K562 (cell line): ENCODE data around the gene TKTL1. TPM values are rescaled to one million over a fixed set of nuclear protein-coding genes. Genes with fewer than 3 reads are reported as not detected.
A peak's percentile ranks its signal among the peaks of the same experiment; 100 is the strongest.

ENCODE experiments used
- COPS2 ChIP-seq: fragments of 450-650 bp; conservative IDR thresholded peaks from 2 replicates; pipeline ENCODE4 v1.6.1; 2016; ENCODE audit warnings: mild to moderate bottlenecking, moderate library complexity
- DMBX1 ChIP-seq: fragments of 250-450 bp; sonication (Bioruptor Pico); IDR thresholded peaks from 2 replicates; pipeline ENCODE4 v1.8.0; 2022; ENCODE audit warnings: inconsistent platforms, mild to moderate bottlenecking, moderate library complexity, borderline replicate concordance
- FOXK1 ChIP-seq: sonication (generic); formaldehyde crosslinking; IDR thresholded peaks from 2 replicates; pipeline ENCODE4 v1.8.0; 2022; ENCODE audit warnings: missing genetic modification reagents, mild to moderate bottlenecking, borderline replicate concordance
- FOXM1 ChIP-seq, 2 experiments: fragments of 450-650 bp in 1 of 2; sonication (generic) in 1 of 2; formaldehyde crosslinking in 1 of 2; IDR thresholded peaks; 2 replicates each; pipeline versions ENCODE4 v1.6.1 to v1.9.0; 2017 to 2022; ENCODE audit warnings: low read depth in 2 of 2, mild to moderate bottlenecking in 2 of 2, missing genetic modification reagents in 1 of 2, moderate library complexity in 1 of 2
- HDAC8 ChIP-seq: fragments of 450-650 bp; IDR thresholded peaks from 2 replicates; pipeline ENCODE4 v1.6.1; 2016; ENCODE audit warnings: mild to moderate bottlenecking, missing genetic modification characterization, moderate library complexity, missing compliant biosample characterization
- HMG20A ChIP-seq: fragments of 450-650 bp; formaldehyde crosslinking; conservative IDR thresholded peaks from 2 replicates; pipeline ENCODE4 v1.4.0; 2020; ENCODE audit warnings: mild to moderate bottlenecking, mixed read lengths
- HNRNPL ChIP-seq: fragments of 200-400 bp; formaldehyde crosslinking; IDR thresholded peaks from 2 replicates; pipeline ENCODE4 v1.6.1; 2017; ENCODE audit warnings: low read depth, mild to moderate bottlenecking, low read length
- HOXB6 ChIP-seq: fragments of 250-450 bp; sonication (Bioruptor Pico); IDR thresholded peaks from 2 replicates; pipeline ENCODE4 v1.5.1; 2022; ENCODE audit warnings: mild to moderate bottlenecking, borderline replicate concordance
- MAFF ChIP-seq: IDR thresholded peaks from 2 replicates; pipeline ENCODE4 v1.6.1; 2012; ENCODE audit warnings: low read length, improper control_type of control experiment
- MXI1 ChIP-seq: IDR thresholded peaks from 2 replicates; pipeline ENCODE4 v1.6.1; 2011; ENCODE audit warnings: low read depth, mild to moderate bottlenecking, improper control_type of control experiment, low read length
- NR1H2 ChIP-seq: sonication (generic); formaldehyde crosslinking; IDR thresholded peaks from 2 replicates; pipeline ENCODE4 v1.4.0; 2020; ENCODE audit warnings: mild to moderate bottlenecking, missing genetic modification reagents
- POLR2AphosphoS5 ChIP-seq: IDR thresholded peaks from 2 replicates; pipeline ENCODE4 v1.6.1; 2011; ENCODE audit warnings: mild to moderate bottlenecking, low read depth, low read length, moderate library complexity; ENCODE audit not compliant: control insufficient read depth, insufficient read depth
- SP1 ChIP-seq: sonication (generic); formaldehyde crosslinking; IDR thresholded peaks from 2 replicates; pipeline ENCODE4 v1.8.1; 2022; ENCODE audit warnings: mild to moderate bottlenecking, missing genetic modification reagents
- ZKSCAN3 ChIP-seq: fragments of 250-450 bp; sonication (Bioruptor Pico); IDR thresholded peaks from 2 replicates; pipeline ENCODE4 v1.4.0; 2020
- ZNF436 ChIP-seq: fragments of 250-450, 450-650 bp; sonication (Bioruptor Pico); formaldehyde crosslinking; IDR thresholded peaks from 2 replicates; pipeline ENCODE4 v1.7.0; 2020; ENCODE audit warnings: mild to moderate bottlenecking
- ZNF551 ChIP-seq: fragments of 250-450 bp; sonication (Bioruptor Pico); IDR thresholded peaks from 2 replicates; pipeline ENCODE4 v1.5.0; 2021; ENCODE audit warnings: mild to moderate bottlenecking, moderate library complexity
- ZNF764 ChIP-seq: fragments of 250-450 bp; sonication (Bioruptor Pico); IDR thresholded peaks from 2 replicates; pipeline ENCODE4 v1.4.0; 2020; ENCODE audit warnings: low read depth, mild to moderate bottlenecking, moderate library complexity
- polyA plus RNA-seq, 8 experiments: library from polyadenylated mRNA; depleted of rRNA in 4 of 8; stranded (reverse) in 5 of 8; unstranded in 3 of 8; fragments of >200 nt; fragmentation: Nextera tagmentation in 2 of 8; fragmentation: Illumina TruSeq in 1 of 8; extraction: Ambion mirVana in 2 of 8; extraction: Trizol in 1 of 8; gene quantifications; 2 replicates each; pipeline versions ENCODE4 v1.2.1 to v1.2.3, GENCODE V29; 2011 to 2014; ENCODE audit warnings: inconsistent platforms in 1 of 8, missing spikeins in 1 of 8
- total RNA-seq, 7 experiments: library from RNA; depleted of rRNA in 6 of 7; stranded (reverse); fragments of >200 nt in 6 of 7; fragmentation: Illumina TruSeq in 2 of 7; extraction: Trizol in 2 of 7; gene quantifications; 2 replicates each; pipeline versions ENCODE4 v1.2.1 to v1.2.3, GENCODE V29; 2011 to 2021; ENCODE audit warnings: low replicate concordance in 1 of 7
- TF ChIP-seq, protein P1 (sequence below): sonication (generic); formaldehyde crosslinking; IDR thresholded peaks from 2 replicates; pipeline ENCODE4 v1.8.0; 2023; ENCODE audit warnings: mild to moderate bottlenecking, missing genetic modification reagents
- TF ChIP-seq, protein P2 (sequence below), 2 experiments: fragments of 250-450 bp in 1 of 2; fragments of 450-650 bp in 1 of 2; sonication (Bioruptor Pico) in 1 of 2; IDR thresholded peaks; 2 replicates each; pipeline versions ENCODE4 v1.6.1 to v1.8.0; 2016 to 2021; ENCODE audit warnings: mild to moderate bottlenecking in 2 of 2, moderate library complexity in 2 of 2, missing compliant biosample characterization in 1 of 2, missing genetic modification characterization in 1 of 2
- TF ChIP-seq, protein P3 (sequence below): sonication (generic); formaldehyde crosslinking; IDR thresholded peaks from 2 replicates; pipeline ENCODE4 v1.5.0; 2020; ENCODE audit warnings: missing genetic modification reagents
- TF ChIP-seq, protein P4 (sequence below): fragments of 450-650 bp; formaldehyde crosslinking; IDR thresholded peaks from 2 replicates; pipeline ENCODE4 v1.4.0; 2020; ENCODE audit warnings: mild to moderate bottlenecking

The TKTL1 gene
- total and polyA plus RNA-seq, 9 of the 15 experiments (the other 6 are each of a cell fraction or from before 2014, with no cell fraction given), result 0.18 to 0.71 (median 0.38) TPM

DNA sequence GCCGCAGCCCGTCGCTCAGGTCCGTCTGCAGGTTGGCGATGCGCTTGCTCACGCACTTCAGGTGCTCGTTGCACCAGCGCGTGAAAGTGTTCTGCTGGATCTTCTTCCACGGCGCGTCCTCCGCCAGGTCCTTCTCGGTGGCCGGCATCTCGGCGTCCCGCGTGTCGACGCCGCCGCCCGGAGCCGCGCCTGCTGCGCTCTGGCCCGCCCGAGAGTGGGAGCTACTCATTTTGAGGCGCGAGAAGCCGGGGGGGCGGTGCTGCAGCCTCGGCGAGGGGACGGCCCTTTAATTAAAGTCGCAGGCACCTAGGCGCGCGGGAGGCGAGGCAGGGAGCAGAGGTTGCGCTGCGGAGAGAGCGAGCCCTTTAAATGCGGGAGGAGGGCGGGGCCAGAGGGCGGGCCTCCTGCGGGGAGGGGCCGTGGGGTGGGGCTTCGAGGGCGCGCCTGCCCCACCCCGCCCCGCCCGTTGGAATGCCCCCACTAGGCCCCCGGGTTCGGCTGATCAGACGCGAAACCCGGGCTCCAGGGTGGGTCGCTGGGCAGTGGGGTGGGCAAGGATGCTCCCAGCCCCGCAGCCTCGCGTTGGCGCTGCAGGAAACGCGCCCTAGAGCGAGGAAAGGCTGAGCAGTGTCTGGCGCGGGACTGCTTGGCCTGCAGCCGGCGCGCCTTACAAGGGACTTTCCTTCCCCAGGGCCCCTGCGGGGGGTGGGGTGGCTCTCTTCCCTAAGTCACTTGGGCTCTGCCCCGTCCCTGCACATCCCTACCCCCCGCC is 75.6 kb downstream of the TKTL1 start (continued):
- TF ChIP-seq, protein P1, sequence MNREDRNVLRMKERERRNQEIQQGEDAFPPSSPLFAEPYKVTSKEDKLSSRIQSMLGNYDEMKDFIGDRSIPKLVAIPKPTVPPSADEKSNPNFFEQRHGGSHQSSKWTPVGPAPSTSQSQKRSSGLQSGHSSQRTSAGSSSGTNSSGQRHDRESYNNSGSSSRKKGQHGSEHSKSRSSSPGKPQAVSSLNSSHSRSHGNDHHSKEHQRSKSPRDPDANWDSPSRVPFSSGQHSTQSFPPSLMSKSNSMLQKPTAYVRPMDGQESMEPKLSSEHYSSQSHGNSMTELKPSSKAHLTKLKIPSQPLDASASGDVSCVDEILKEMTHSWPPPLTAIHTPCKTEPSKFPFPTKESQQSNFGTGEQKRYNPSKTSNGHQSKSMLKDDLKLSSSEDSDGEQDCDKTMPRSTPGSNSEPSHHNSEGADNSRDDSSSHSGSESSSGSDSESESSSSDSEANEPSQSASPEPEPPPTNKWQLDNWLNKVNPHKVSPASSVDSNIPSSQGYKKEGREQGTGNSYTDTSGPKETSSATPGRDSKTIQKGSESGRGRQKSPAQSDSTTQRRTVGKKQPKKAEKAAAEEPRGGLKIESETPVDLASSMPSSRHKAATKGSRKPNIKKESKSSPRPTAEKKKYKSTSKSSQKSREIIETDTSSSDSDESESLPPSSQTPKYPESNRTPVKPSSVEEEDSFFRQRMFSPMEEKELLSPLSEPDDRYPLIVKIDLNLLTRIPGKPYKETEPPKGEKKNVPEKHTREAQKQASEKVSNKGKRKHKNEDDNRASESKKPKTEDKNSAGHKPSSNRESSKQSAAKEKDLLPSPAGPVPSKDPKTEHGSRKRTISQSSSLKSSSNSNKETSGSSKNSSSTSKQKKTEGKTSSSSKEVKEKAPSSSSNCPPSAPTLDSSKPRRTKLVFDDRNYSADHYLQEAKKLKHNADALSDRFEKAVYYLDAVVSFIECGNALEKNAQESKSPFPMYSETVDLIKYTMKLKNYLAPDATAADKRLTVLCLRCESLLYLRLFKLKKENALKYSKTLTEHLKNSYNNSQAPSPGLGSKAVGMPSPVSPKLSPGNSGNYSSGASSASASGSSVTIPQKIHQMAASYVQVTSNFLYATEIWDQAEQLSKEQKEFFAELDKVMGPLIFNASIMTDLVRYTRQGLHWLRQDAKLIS (CRISPR knock-in tag), result peak; percentile 92
- TF ChIP-seq, protein P2, sequence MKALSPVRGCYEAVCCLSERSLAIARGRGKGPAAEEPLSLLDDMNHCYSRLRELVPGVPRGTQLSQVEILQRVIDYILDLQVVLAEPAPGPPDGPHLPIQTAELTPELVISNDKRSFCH (CRISPR knock-in tag; IDR thresholded peaks at IDR 0.05), result no peak
- TF ChIP-seq, protein P2 (tag; IDR thresholded peaks at IDR 0.05), result peak; percentile 68; the same call in 1 of the 2 replicates
- TF ChIP-seq HMG20A (CRISPR knock-in tag) (no peak), DMBX1 (CRISPR knock-in tag) (no peak), NR1H2 (no peak), HNRNPL (no peak), MAFF (no peak), MXI1 (0 out of 2 replicates have a peak, but pooled peaks have one; percentile 27), HOXB6 (CRISPR knock-in tag) (no peak), ZNF436 (0 out of 2 replicates have a peak, but pooled peaks have one; percentile 24), ZNF551 (CRISPR knock-in tag) (no peak), SP1 (peak; percentile 97), ZKSCAN3 (CRISPR knock-in tag) (no peak), POLR2AphosphoS5 (peak; percentile 92), FOXK1 (CRISPR knock-in tag) (no peak), ZNF764 (CRISPR knock-in tag) (no peak), COPS2 (no peak), HDAC8 (no peak), FOXM1 (IDR thresholded peaks at IDR 0.05; ENCODE audit: low read depth) (peak; percentile 86), FOXM1 (CRISPR knock-in tag; IDR thresholded peaks at IDR 0.05; ENCODE audit: low read depth) (no peak)
- TF ChIP-seq, protein P3, sequence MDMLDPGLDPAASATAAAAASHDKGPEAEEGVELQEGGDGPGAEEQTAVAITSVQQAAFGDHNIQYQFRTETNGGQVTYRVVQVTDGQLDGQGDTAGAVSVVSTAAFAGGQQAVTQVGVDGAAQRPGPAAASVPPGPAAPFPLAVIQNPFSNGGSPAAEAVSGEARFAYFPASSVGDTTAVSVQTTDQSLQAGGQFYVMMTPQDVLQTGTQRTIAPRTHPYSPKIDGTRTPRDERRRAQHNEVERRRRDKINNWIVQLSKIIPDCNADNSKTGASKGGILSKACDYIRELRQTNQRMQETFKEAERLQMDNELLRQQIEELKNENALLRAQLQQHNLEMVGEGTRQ, result no peak
- TF ChIP-seq, protein P4, sequence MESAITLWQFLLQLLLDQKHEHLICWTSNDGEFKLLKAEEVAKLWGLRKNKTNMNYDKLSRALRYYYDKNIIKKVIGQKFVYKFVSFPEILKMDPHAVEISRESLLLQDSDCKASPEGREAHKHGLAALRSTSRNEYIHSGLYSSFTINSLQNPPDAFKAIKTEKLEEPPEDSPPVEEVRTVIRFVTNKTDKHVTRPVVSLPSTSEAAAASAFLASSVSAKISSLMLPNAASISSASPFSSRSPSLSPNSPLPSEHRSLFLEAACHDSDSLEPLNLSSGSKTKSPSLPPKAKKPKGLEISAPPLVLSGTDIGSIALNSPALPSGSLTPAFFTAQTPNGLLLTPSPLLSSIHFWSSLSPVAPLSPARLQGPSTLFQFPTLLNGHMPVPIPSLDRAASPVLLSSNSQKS (CRISPR knock-in tag), result no peak
